ENCODE data around the gene LPCAT2. TPM values are rescaled to one million over a fixed set of nuclear protein-coding genes. Genes with fewer than 3 reads are reported as not detected.
A peak's percentile ranks its signal among the peaks of the same experiment; 100 is the strongest.

Gene LPCAT2
- polyA plus RNA-seq, 2 donors = 3.5 to 5.0 TPM

DNA sequence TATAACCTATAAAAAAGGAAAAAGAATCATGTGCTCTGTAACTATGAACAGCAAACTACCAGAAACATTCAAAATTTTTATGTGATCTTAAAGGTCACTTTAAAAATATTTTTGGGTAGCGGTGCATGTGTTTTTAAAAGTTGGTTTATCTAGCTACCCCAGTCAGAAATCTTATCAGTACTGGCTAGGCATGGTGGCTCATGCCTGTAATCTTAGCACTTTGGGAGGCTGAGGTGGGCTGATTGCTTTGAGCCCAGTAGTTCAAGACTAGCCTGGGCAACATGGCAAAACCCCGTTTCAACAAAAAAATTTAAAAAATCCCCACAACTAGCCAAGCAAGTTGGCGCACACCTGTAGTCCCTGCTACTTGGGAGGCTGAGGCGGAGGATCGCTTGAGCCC, 61.3 kb downstream of the LPCAT2 start:
- 83 to 86% methylated on average over 5 of the region's 5 CpGs for WGBS, 2 donors
- H3K27ac ChIP-seq (ENCODE audit: low read depth in 2 of 2, low read length in 1 of 2) = no peak overlapping the region
- H3K9me3 ChIP-seq (ENCODE audit: control insufficient read depth in 2 of 2, insufficient read depth in 1 of 2, low read depth in 1 of 2, low read length in 1 of 2) = no peaks in the 10 kb centered on the region

DNA sequence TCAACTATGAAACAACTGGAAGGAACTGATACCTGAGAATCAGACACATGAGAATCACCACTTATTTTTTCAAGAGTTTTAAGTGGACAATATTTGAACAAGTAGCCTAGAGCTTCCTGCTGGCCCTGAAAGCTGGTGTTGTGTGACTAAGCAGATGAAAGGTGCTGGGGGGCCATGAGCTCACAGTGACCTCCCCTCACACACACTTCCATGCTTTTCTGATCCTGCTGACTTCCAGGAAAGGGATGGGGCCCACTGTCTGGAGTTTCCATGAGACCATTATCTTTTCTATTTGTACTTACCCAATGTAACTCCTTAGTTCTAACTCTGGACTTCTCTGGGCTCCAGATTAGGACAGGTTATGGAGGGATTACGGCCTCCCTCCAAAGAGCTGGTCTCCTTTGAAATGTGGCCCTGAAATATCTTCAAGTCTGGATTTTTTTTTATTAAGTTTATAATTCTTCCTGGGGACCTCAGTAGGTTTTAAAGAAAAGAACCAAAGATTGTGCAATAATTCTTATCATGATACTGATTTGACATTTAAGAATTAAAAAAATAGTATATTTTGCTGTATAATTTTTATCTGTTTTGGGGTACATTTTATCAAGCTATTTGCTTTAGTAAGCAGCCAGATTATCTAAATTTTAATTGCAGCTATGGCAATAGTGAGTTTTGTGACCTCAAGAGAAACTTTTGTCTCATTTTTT, 62.5 kb downstream of the LPCAT2 start:
- Histone ChIP-seq H3K4me1 (ENCODE audit: control insufficient read depth in 2 of 2, insufficient read depth in 2 of 2, low read length in 1 of 2) (no peaks in the 10 kb centered on the region), H3K9me3 (ENCODE audit: control insufficient read depth in 2 of 2, insufficient read depth in 1 of 2, low read depth in 1 of 2, low read length in 1 of 2) (no peaks in the 10 kb centered on the region), H3K27me3 (ENCODE audit: control insufficient read depth in 1 of 2, insufficient read depth in 2 of 2, low read length in 2 of 2) (no peaks in the 10 kb centered on the region), H3K36me3 (ENCODE audit: control insufficient read depth in 2 of 2, insufficient read depth in 2 of 2, low read length in 1 of 2) (no peaks in the 10 kb centered on the region), H3K27ac (ENCODE audit: low read depth in 2 of 2, low read length in 1 of 2) (peak overlapping the region in 1 of 2 donors; percentile 41), H3K4me3 (ENCODE audit: low read depth in 1 of 2, low read length in 2 of 2) (no peak overlapping the region)
- WGBS, 2 donors = 96 to 100% methylated on average over 1 of the region's 1 CpG

More for the DNA sequence above, 61.3 kb downstream of the LPCAT2 start:
- no peak overlapping the region for H3K4me3 ChIP-seq (ENCODE audit: low read depth in 1 of 2, low read length in 2 of 2)
- no peaks in the 10 kb centered on the region for H3K27me3 ChIP-seq (ENCODE audit: control insufficient read depth in 1 of 2, insufficient read depth in 2 of 2, low read length in 2 of 2)
- no peaks in the 10 kb centered on the region for H3K36me3 ChIP-seq (ENCODE audit: control insufficient read depth in 2 of 2, insufficient read depth in 2 of 2, low read length in 1 of 2)
- H3K4me1 ChIP-seq (ENCODE audit: control insufficient read depth in 2 of 2, insufficient read depth in 2 of 2, low read length in 1 of 2) = no peaks in the 10 kb centered on the region

DNA sequence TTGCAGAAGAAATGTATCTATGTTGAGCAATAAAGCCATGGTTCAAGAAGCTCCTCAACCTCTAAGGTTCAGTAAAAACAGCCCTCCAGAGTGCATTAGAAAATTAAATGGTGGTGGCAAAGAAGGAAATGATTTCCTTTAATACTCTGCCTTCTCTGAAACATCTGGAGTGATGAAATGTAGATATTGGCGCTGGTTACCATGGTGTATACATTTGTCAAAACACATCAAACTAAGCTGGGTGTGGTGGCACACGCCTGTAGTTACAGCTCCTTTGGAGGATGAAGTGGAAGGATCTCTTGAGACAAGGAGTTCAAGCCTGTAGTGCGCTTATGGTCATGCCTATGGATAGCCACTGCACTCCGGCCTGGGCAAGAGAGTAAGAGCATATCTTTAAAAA, 63.6 kb downstream of the LPCAT2 start:
- Histone ChIP-seq H3K36me3 (ENCODE audit: control insufficient read depth in 2 of 2, insufficient read depth in 2 of 2, low read length in 1 of 2) (no peaks in the 10 kb centered on the region), H3K27ac (ENCODE audit: low read depth in 2 of 2, low read length in 1 of 2) (no peak overlapping the region), H3K4me3 (ENCODE audit: low read depth in 1 of 2, low read length in 2 of 2) (no peak overlapping the region), H3K4me1 (ENCODE audit: control insufficient read depth in 2 of 2, insufficient read depth in 2 of 2, low read length in 1 of 2) (no peaks in the 10 kb centered on the region), H3K9me3 (ENCODE audit: control insufficient read depth in 2 of 2, insufficient read depth in 1 of 2, low read depth in 1 of 2, low read length in 1 of 2) (no peaks in the 10 kb centered on the region), H3K27me3 (ENCODE audit: control insufficient read depth in 1 of 2, insufficient read depth in 2 of 2, low read length in 2 of 2) (no peaks in the 10 kb centered on the region)
- WGBS, 2 donors = 64 to 75% methylated on average over 4 of the region's 4 CpGs

DNA sequence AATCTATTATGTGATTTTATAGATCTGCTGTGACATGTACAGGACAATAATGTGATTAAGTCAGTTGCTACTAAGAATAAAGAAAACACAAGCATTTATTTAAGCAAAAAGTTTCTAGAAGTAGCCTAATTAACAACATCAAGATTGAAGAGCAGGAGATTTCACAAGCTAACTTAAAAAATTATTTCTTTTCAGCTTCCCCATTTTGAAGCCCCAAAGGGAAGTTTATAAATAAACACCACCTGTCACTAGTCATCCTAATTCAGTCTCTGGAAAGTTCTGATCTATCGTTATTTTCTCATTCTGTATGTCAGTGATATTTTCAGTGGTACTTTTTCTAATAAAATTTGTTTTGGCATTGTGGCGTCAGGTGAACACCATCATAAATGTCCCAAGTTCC, 65.9 kb downstream of the LPCAT2 start:
- Histone ChIP-seq H3K4me3 (ENCODE audit: low read depth in 1 of 2, low read length in 2 of 2) (no peak overlapping the region), H3K9me3 (ENCODE audit: control insufficient read depth in 2 of 2, insufficient read depth in 1 of 2, low read depth in 1 of 2, low read length in 1 of 2) (no peaks in the 10 kb centered on the region), H3K4me1 (ENCODE audit: control insufficient read depth in 2 of 2, insufficient read depth in 2 of 2, low read length in 1 of 2) (no peaks in the 10 kb centered on the region), H3K36me3 (ENCODE audit: control insufficient read depth in 2 of 2, insufficient read depth in 2 of 2, low read length in 1 of 2) (peaks cover 0 to 2% of the 10 kb centered on the region in 2 donors), H3K27me3 (ENCODE audit: control insufficient read depth in 1 of 2, insufficient read depth in 2 of 2, low read length in 2 of 2) (no peaks in the 10 kb centered on the region), H3K27ac (ENCODE audit: low read depth in 2 of 2, low read length in 1 of 2) (no peak overlapping the region)
- WGBS, 2 donors = 76% methylated on average over 2 of the region's 2 CpGs

DNA sequence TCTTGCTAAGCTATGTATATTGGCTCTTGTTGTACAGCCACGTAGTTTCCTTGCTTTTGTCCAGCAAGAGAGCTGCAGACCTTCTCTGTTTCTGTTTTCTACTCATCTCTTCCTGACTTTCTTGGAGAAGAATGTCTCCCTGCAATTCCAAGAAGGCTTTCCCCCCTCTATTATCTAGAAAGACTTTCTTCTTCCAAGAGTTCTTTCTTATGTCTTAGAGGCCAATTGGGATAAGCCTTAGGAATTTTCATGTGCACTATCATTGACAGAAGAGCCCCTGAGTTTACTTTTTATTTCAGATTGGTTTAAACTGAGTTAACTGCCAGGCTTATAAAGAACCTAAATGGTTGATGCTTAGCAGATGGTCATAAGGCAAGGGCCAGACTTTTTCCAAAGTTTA, 66.6 kb downstream of the LPCAT2 start:
- H3K4me3 ChIP-seq (ENCODE audit: low read depth in 1 of 2, low read length in 2 of 2) = no peak overlapping the region
- no peaks in the 10 kb centered on the region for H3K4me1 ChIP-seq (ENCODE audit: control insufficient read depth in 2 of 2, insufficient read depth in 2 of 2, low read length in 1 of 2)
- peaks cover 0 to 2% of the 10 kb centered on the region in 2 donors for H3K36me3 ChIP-seq (ENCODE audit: control insufficient read depth in 2 of 2, insufficient read depth in 2 of 2, low read length in 1 of 2)
- H3K27me3 ChIP-seq (ENCODE audit: control insufficient read depth in 1 of 2, insufficient read depth in 2 of 2, low read length in 2 of 2) = no peaks in the 10 kb centered on the region
- H3K9me3 ChIP-seq (ENCODE audit: control insufficient read depth in 2 of 2, insufficient read depth in 1 of 2, low read depth in 1 of 2, low read length in 1 of 2) = no peaks in the 10 kb centered on the region
- H3K27ac ChIP-seq (ENCODE audit: low read depth in 2 of 2, low read length in 1 of 2) = no peak overlapping the region
- 75 to 78% methylated on average over 1 of the region's 1 CpG for WGBS, 2 donors

DNA sequence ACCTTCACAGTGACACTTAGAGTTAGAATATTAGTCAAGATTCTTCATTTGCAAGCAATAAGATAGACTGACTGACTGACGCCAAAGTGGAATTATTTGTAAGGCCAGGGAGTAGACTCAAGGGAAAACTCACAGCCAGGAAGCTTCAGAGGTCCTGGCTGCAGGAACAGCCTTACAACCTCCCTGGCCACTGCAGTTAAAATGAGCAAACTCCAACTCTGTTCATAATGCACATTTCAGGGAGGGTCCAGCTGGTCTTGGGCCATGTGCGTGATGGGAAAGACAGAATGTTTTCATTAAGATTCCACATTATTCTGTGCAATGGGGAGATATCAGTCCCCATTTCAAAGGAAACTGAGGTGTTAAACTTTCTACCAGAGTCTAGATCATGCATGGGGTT, 67.5 kb downstream of the LPCAT2 start:
- H3K36me3 ChIP-seq (ENCODE audit: control insufficient read depth in 2 of 2, insufficient read depth in 2 of 2, low read length in 1 of 2) = peaks cover 0 to 5% of the 10 kb centered on the region in 2 donors
- no peaks in the 10 kb centered on the region for H3K4me1 ChIP-seq (ENCODE audit: control insufficient read depth in 2 of 2, insufficient read depth in 2 of 2, low read length in 1 of 2)
- WGBS, 2 donors = 77 to 81% methylated on average over 2 of the region's 2 CpGs
- no peak overlapping the region for H3K4me3 ChIP-seq (ENCODE audit: low read depth in 1 of 2, low read length in 2 of 2)
- no peak overlapping the region for H3K27ac ChIP-seq (ENCODE audit: low read depth in 2 of 2, low read length in 1 of 2)
- H3K9me3 ChIP-seq (ENCODE audit: control insufficient read depth in 2 of 2, insufficient read depth in 1 of 2, low read depth in 1 of 2, low read length in 1 of 2) = no peaks in the 10 kb centered on the region
- H3K27me3 ChIP-seq (ENCODE audit: control insufficient read depth in 1 of 2, insufficient read depth in 2 of 2, low read length in 2 of 2) = no peaks in the 10 kb centered on the region

DNA sequence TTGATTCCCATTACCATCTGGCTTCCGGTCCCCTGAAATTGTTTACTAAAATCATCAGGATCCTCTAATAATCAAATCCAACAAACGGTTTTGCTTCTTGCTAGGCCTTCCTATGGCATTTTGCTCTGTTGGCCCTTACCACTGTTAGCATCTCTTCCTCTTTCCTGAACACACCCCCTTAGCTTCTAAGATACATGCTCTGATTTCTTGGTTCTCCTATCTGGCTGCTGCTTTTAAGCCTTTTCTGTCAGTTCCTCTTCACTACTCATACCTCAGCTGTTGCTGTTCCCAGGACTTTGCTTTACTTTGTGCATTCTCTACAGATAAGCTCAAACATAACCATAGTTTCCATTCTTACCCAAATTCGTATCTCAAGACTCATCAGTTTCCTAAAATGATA, 69.0 kb downstream of the LPCAT2 start:
- no peaks in the 10 kb centered on the region for H3K4me1 ChIP-seq (ENCODE audit: control insufficient read depth in 2 of 2, insufficient read depth in 2 of 2, low read length in 1 of 2)
- 74 to 80% methylated on average over 3 of the region's 3 CpGs for WGBS, 2 donors
- no peaks in the 10 kb centered on the region for H3K27me3 ChIP-seq (ENCODE audit: control insufficient read depth in 1 of 2, insufficient read depth in 2 of 2, low read length in 2 of 2)
- peaks cover 0 to 5% of the 10 kb centered on the region in 2 donors for H3K36me3 ChIP-seq (ENCODE audit: control insufficient read depth in 2 of 2, insufficient read depth in 2 of 2, low read length in 1 of 2)
- no peak overlapping the region for H3K27ac ChIP-seq (ENCODE audit: low read depth in 2 of 2, low read length in 1 of 2)
- no peaks in the 10 kb centered on the region for H3K9me3 ChIP-seq (ENCODE audit: control insufficient read depth in 2 of 2, insufficient read depth in 1 of 2, low read depth in 1 of 2, low read length in 1 of 2)
- no peak overlapping the region for H3K4me3 ChIP-seq (ENCODE audit: low read depth in 1 of 2, low read length in 2 of 2)

DNA sequence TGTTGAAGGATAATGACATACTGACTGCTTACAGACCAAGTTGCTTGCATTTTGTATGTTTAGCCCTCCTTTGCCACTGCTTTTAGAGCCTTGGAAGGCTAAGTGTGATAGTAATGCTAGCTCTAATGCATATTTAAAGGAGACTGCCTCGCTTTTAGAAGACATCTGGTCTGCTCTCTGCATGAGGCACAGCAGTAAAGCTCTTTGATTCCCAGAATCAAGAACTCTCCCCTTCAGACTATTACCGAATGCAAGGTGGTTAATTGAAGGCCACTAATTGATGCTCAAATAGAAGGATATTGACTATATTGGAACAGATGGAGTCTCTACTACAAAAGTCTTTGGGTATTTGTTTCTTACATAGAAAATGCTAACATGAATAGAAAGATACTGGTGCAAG, 76.8 kb downstream of the LPCAT2 start:
- H3K36me3 ChIP-seq (ENCODE audit: control insufficient read depth in 2 of 2, insufficient read depth in 2 of 2, low read length in 1 of 2) = peaks cover 0 to 1% of the 10 kb centered on the region in 2 donors
- no peak overlapping the region for H3K4me3 ChIP-seq (ENCODE audit: low read depth in 1 of 2, low read length in 2 of 2)
- no peak overlapping the region for H3K27ac ChIP-seq (ENCODE audit: low read depth in 2 of 2, low read length in 1 of 2)
- H3K27me3 ChIP-seq (ENCODE audit: control insufficient read depth in 1 of 2, insufficient read depth in 2 of 2, low read length in 2 of 2) = no peaks in the 10 kb centered on the region
- 80 to 82% methylated on average over 2 of the region's 2 CpGs for whole genome bisulfite sequencing, 2 donors
- H3K4me1 ChIP-seq (ENCODE audit: control insufficient read depth in 2 of 2, insufficient read depth in 2 of 2, low read length in 1 of 2) = no peaks in the 10 kb centered on the region
- H3K9me3 ChIP-seq (ENCODE audit: control insufficient read depth in 2 of 2, insufficient read depth in 1 of 2, low read depth in 1 of 2, low read length in 1 of 2) = no peaks in the 10 kb centered on the region

DNA sequence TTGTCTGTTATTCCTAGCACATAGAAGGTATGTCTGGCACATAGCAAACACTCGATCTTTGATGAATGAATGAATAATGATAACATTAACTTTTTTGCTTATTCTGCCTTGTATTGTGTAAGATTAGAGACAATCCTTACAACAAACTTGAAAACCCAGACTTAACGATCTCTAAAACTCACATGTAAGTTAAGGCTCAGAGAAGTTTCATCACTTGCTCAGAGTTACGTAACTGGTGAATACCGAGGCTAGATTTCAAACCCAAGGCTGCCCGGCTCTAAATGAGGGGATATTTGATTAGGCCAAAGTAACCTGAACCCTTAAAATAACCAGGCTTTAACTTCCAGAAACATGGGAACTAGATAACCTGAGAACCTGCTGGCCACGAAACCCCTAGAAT, 79.9 kb downstream of the LPCAT2 start:
- H3K27me3 ChIP-seq (ENCODE audit: control insufficient read depth in 1 of 2, insufficient read depth in 2 of 2, low read length in 2 of 2) = peaks cover 0 to 2% of the 10 kb centered on the region in 2 donors
- H3K4me3 ChIP-seq (ENCODE audit: low read depth in 1 of 2, low read length in 2 of 2) = no peak overlapping the region
- no peaks in the 10 kb centered on the region for H3K36me3 ChIP-seq (ENCODE audit: control insufficient read depth in 2 of 2, insufficient read depth in 2 of 2, low read length in 1 of 2)
- no peaks in the 10 kb centered on the region for H3K9me3 ChIP-seq (ENCODE audit: control insufficient read depth in 2 of 2, insufficient read depth in 1 of 2, low read depth in 1 of 2, low read length in 1 of 2)
- no peak overlapping the region for H3K27ac ChIP-seq (ENCODE audit: low read depth in 2 of 2, low read length in 1 of 2)
- no peaks in the 10 kb centered on the region for H3K4me1 ChIP-seq (ENCODE audit: control insufficient read depth in 2 of 2, insufficient read depth in 2 of 2, low read length in 1 of 2)
- 83 to 86% methylated on average over 6 of the region's 6 CpGs for WGBS, 2 donors

DNA sequence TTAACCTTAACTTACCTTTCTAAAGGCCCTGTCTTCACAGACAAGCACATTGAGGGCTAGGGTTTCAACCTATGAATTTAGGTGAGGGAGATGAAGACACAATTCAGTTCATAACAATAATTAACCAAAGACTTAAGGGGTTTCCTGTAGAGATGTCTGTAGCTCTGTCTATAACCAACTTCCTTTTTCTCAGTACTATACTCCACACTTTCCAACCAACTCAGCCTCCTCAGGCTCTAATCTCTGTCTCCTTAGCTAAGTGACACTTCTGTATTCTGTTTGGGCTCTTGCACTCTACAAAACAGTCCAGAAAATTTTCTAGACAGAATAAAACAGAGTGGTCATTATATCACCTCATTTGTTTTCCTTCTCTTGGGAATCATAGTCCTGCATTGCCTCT, 83.4 kb downstream of the LPCAT2 start:
- no peak overlapping the region for H3K4me3 ChIP-seq (ENCODE audit: low read depth in 1 of 2, low read length in 2 of 2)
- no peaks in the 10 kb centered on the region for H3K9me3 ChIP-seq (ENCODE audit: control insufficient read depth in 2 of 2, insufficient read depth in 1 of 2, low read depth in 1 of 2, low read length in 1 of 2)
- no peak overlapping the region for H3K27ac ChIP-seq (ENCODE audit: low read depth in 2 of 2, low read length in 1 of 2)
- H3K4me1 ChIP-seq (ENCODE audit: control insufficient read depth in 2 of 2, insufficient read depth in 2 of 2, low read length in 1 of 2) = no peaks in the 10 kb centered on the region
- H3K36me3 ChIP-seq (ENCODE audit: control insufficient read depth in 2 of 2, insufficient read depth in 2 of 2, low read length in 1 of 2) = no peaks in the 10 kb centered on the region
- H3K27me3 ChIP-seq (ENCODE audit: control insufficient read depth in 1 of 2, insufficient read depth in 2 of 2, low read length in 2 of 2) = peaks cover 0 to 2% of the 10 kb centered on the region in 2 donors
